NCI-H2196 treated with DMSO at 0.1 percent for 48 hours (cell line): Measurements from ENCODE around the gene CLIC5.

Experiments
- DNase-seq: peaks from one replicate; lab custom pipeline; 2025; ENCODE audit not compliant: unreplicated experiment; lab: John Stamatoyannopoulos, UW

The CLIC5 gene

DNA sequence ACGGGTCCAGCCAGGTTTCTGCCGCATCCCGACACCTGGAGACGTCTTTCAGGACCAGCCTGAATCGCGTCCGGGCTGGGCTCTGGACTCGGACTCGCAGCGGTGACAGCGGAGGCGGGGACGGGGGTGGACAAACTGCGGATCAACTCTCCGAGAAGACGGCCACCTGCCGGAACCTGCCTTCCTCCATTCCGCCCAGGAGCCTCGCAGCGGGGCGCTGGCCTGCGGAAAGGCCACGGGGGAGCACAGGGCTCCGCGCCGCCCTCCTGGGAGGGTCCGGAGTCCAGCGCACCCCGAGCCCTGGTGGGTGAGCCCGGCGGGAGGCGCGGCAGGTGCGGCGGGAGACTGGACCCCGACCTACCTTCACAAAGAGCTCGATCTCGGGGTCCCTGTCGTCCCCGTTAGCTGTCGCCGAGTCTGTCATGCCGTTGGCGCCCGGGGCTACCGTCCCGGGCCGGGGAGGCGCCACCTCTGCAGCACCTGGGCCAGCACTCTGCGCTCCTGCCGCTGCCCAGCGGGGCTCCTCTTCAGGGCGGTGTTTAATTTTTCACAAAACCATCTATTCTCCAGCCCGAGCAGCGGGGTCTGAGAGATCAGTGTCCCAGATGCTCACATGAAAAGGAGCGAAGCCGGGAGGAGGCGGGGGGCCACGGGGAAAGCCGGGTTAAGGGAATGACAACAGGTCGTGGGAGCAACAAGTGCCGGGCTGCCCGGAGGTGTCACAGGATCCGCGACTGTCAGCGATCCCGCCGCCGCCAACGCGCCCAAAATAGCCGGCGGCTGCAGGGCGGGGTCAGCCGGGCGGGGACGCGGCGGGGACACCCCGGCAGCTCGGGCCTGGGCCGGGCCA is at the start of gene CLIC5:
CLIC5 (minus strand) TSS at position 742 of the 850 bp plus-strand sequence; CDS start at position 424, 318 bp downstream.
- no peak for DNase-seq

GRCh38 chr6:46062991-46063390 is 47.3 kb upstream of the CLIC5 start:
- DNase-seq: no peak

GRCh38 chr6:46062312-46062711 is 46.7 kb upstream of the CLIC5 start:
- DNase-seq: no peak

GRCh38 chr6:46061497-46061896 is 45.8 kb upstream of the CLIC5 start:
- no peak for DNase-seq

GRCh38 chr6:46059608-46060007 is 43.9 kb upstream of the CLIC5 start:
- DNase-seq: no peak

DNA sequence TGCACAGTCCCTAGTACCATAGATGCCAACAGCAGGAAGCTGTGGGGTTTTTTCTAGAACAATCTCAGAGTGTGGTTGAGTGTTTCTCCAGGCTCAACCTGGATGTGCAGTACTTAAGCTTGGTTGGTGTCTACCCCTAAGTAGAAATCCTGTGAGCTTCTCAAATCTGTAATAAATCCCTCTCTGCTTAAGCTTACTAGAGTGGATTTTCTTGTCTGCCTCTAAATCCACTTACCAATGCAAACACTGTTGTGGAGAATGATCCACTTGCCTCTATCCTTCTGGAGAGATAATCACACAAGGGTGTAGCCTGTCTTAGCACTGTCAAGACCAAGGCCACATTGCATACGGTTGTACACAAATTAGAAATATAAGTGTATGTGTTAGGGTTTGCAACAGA is 43.3 kb upstream of the CLIC5 start:
- no peak for DNase-seq

- DNase-seq: no peak
Observed at GRCh38 chr6:46057792-46058191, 42.1 kb upstream of the CLIC5 start.

DNA sequence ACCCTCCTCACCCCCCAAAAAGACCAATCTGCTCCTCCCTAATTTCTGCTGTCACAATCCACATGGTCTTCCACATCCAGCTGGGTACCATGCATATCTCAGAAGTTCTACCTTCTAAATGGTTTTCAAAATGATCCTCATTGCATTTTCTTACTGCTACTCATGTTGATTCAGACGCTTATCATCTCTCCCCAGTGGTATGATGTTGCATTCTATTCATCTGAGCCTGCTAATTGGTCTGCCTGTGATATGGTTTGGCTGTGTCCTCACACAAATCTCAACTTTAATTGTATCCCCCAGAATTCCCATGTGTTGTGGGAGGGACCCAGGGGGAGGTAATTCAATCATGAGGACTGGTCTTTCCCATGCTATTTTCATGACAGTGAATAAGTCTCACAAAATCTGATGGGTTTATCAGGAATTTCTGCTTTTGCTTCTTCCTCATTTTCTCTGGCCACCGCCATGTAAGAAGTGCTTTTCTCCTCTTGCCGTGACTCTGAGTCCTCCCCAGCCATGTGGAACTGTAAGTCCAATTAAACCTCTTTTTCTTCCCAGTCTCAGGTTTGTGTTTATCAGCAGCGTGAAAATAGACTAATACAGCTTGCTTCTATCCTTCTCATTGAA is 41.4 kb upstream of the CLIC5 start:
- no peak for DNase-seq

- DNase-seq: no peak
Observed at GRCh38 chr6:46054516-46054915, 38.9 kb upstream of the CLIC5 start.

GRCh38 chr6:46053039-46053933 is 37.6 kb upstream of the CLIC5 start:
- DNase-seq: no peak

GRCh38 chr6:46052479-46052878 is 36.8 kb upstream of the CLIC5 start:
- DNase-seq: no peak

DNA sequence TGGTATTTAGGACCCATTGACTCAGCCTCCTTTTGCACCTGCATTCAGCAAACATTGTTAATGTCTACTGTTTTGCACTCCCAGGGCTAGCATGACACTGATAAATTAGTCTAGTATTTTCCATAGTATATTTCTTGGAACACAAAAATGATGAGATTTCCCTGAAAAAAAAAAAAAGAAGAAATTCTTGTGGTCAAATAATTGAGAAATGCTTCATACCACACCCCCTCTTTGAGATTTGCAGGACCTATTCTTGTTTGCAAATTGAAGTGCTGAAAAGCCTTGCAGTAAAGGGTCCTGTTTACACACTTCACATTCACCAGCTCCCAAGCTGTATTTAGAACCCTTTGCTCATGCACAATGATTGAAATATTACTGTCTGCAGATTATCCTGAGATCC is 36.3 kb upstream of the CLIC5 start:
- DNase-seq: no peak

- no peak for DNase-seq
Observed at GRCh38 chr6:46050845-46051405, 35.3 kb upstream of the CLIC5 start.

DNA sequence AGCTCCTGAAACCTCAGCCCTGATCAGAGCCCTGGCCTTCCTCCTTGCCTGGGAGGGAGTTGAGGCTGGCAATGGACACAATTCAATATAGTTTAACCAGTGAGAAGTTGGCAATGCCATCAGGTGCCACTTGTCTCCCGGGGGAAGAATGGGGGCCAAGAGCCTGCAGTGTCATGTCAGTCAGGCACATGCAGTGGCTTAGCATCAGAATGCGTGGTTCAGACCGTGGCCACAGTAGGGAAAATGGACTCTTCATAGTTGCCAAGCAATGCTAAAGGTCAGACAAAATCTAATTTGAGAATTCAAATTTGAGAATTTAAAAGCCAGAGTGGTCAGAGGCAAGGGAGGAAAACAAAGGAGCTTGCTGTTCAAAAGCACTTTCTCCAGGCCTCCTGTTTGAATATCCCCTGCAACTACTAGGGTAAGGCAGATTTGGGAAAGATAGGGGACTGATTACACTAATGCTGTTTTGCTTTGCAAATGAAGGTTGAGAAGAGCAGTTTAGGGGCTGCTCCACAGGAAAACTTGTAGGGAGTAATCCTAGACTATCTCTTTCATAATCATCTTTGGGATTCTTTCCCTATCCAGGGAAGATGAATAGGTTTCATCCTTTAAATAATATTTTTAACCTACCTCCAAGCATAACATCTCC is 33.1 kb upstream of the CLIC5 start:
- no peak for DNase-seq

- no peak for DNase-seq
Observed at GRCh38 chr6:46046558-46047174, 31.0 kb upstream of the CLIC5 start.

DNA sequence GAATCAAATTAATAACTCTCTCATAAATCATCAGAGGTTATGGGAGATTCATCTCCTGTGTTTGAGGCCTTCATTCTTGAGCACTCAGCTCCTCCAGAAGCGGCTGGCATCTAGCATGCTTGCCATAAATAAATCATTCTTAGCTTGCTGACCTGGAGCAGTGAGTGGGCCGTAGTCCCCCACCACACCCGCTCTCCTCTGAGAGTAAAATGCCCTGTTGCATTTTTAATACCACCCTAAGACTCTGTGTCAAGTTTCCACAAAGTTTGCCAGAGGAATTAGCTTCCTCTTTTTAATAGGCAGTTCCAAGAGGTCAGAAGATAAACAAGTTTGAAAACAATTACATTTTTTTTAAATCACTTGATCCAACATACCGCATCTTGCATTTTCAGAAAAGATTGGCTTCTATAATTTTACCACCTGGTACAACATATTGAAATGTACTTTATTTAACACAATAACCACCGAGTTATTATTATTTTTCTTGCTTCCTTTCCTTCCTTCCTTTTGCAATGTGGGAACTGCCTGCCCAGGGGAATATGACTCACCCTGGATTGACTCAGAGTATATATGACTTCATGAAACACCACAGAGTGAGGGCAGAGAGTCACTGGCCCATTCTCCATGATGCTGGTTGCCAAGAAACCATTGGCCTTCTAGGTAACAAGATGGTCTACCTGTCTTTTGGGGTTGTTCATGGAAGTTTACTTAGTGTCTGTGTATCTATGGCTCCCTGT is 29.4 kb upstream of the CLIC5 start:
- DNase-seq: no peak

GRCh38 chr6:46042355-46042999 is 26.8 kb upstream of the CLIC5 start:
- DNase-seq: peak; percentile 7

- no peak for DNase-seq
Observed at GRCh38 chr6:46040288-46040687, 24.6 kb upstream of the CLIC5 start.

DNA sequence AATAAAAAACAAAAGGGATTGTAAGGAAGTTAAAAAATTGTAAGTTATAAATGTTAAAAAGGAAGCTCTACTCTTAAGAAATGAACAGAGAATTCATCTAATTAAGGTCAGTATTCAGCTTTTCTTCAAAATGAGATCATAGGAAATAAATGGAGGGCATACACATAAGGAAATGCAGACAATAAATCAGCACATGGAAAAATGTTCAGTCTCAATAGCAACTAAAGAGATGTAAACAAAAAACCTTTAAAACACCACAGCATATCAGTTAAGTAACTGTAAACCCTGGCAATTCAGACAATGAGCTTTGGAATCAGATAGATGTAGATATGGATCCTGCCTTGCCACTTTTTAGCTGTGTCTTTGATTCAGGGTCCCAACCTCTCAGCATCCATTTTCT is 24.0 kb upstream of the CLIC5 start:
- DNase-seq: no peak
